Brain microvascular endothelial cell (primary cell): ENCODE results near the gene PXT1.

Experiments used
- DNase-seq: peaks from one replicate; pipeline ENCODE4 v3.0.0-alpha.2; 2020
- H3K27ac ChIP-seq: fragments of 250-450 bp; sonication (Bioruptor Pico); 2 replicates; pipeline ENCODE4 v1.5.1; 2020; ENCODE audit warnings: mild to moderate bottlenecking, moderate library complexity
- H3K27me3 ChIP-seq: fragments of 250-450 bp; sonication (Bioruptor Pico); replicated peaks from 2 replicates; pipeline ENCODE4 v1.5.1; 2020; ENCODE audit warnings: mild to moderate bottlenecking
- H3K36me3 ChIP-seq: fragments of 250-450 bp; sonication (Bioruptor Pico); replicated peaks from 2 replicates; pipeline ENCODE4 v1.5.1; 2020; ENCODE audit warnings: mild to moderate bottlenecking
- H3K4me3 ChIP-seq: 2 replicates; pipeline ENCODE4 v1.5.1; 2011; ENCODE audit warnings: low read depth, mild to moderate bottlenecking, control low read depth, low read length, moderate library complexity
- in situ Hi-C: cut with HindIII; loops from 2 replicates; pipeline ENCODE4 v1.10.0; 2017; ENCODE audit warnings: low sequenced_read_pairs, low pct_ligation_motif_present
- TF ChIP-seq, protein P1 (sequence below): IDR thresholded peaks from 2 replicates; pipeline ENCODE4 v1.5.1; 2011; ENCODE audit warnings: low read depth, mild to moderate bottlenecking, moderate library complexity, low read length, control low read depth, inconsistent platforms; ENCODE audit errors: missing control alignments

The PXT1 gene

DNA sequence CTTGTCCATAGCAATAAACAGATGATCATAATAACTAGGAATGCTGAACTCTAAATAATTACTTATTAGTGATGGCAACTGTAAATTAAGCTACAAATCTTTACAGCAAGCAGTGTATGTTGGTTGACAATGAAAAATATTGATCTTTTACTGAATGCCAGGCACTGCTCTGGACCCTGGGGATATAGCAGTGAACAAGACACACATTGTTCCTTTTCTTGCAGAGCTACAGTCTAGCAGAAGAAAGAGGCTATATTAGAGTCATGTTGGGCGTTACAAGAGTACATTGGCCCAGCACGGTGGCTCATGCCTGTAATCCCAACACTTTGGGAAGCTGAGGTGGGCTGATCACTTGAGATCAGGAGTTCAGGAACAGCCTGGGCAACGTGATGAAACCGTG lies 11.5 kb downstream of the PXT1 start:
- TF ChIP-seq, protein P1, sequence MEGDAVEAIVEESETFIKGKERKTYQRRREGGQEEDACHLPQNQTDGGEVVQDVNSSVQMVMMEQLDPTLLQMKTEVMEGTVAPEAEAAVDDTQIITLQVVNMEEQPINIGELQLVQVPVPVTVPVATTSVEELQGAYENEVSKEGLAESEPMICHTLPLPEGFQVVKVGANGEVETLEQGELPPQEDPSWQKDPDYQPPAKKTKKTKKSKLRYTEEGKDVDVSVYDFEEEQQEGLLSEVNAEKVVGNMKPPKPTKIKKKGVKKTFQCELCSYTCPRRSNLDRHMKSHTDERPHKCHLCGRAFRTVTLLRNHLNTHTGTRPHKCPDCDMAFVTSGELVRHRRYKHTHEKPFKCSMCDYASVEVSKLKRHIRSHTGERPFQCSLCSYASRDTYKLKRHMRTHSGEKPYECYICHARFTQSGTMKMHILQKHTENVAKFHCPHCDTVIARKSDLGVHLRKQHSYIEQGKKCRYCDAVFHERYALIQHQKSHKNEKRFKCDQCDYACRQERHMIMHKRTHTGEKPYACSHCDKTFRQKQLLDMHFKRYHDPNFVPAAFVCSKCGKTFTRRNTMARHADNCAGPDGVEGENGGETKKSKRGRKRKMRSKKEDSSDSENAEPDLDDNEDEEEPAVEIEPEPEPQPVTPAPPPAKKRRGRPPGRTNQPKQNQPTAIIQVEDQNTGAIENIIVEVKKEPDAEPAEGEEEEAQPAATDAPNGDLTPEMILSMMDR = no peak
- H3K27ac ChIP-seq = peak overlapping the region; percentile 84
- no peaks in the 10 kb centered on the region for H3K27me3 ChIP-seq
- no peak overlapping the region for H3K4me3 ChIP-seq
- in situ Hi-C loops = no loop called here
- DNase-seq = no peak
- no peaks in the 10 kb centered on the region for H3K36me3 ChIP-seq

DNA sequence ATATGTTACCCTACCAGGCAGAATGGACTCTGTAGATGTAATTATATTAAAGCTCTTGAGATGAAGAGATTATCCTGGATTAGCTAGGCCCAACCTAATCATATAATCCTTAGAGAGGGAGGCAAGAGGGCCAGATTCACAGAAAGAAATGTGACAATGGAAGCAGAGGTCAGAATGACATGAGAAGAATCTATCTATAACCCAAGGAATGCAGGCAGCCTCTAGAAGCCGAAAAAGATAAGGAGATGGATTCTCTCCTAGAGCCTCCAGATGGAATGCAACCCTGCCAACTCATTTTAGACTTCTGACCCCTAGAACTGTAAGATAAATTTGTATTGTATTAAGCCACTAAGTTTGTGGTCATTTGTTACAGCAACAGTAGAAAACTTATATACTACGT lies 12.3 kb downstream of the PXT1 start:
- Histone ChIP-seq H3K27me3 (no peaks in the 10 kb centered on the region), H3K4me3 (no peak overlapping the region), H3K27ac (peak overlapping the region; percentile 84), H3K36me3 (no peaks in the 10 kb centered on the region)
- TF ChIP-seq, protein P1 = no peak
- in situ Hi-C loops = no loop called here
- peak; percentile 79 for DNase-seq

DNA sequence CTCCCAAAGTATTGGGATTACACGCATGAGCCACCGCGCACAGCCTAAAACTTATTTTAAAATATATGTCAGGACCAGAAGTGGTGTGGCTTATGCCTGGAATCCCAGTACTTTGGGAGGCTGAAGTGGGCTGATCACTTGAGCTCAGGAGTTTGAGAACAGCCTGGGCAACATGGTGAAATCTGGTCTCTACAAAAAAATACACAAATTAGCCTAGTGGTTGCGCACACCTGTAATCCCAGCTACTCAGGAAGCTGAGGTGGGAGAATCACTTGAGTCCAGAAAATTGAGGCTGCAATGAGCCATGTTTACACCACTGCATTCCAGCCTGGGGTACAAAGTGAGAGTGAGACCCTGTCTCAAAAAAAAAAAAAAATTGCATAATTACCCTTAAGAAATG lies 13.7 kb downstream of the PXT1 start:
- no peaks in the 10 kb centered on the region for H3K36me3 ChIP-seq
- in situ Hi-C loops = no loop called here
- no peaks in the 10 kb centered on the region for H3K27me3 ChIP-seq
- H3K27ac ChIP-seq = no peak overlapping the region
- H3K4me3 ChIP-seq = no peak overlapping the region
- TF ChIP-seq, protein P1 = peak; percentile 47
- no peak for DNase-seq

DNA sequence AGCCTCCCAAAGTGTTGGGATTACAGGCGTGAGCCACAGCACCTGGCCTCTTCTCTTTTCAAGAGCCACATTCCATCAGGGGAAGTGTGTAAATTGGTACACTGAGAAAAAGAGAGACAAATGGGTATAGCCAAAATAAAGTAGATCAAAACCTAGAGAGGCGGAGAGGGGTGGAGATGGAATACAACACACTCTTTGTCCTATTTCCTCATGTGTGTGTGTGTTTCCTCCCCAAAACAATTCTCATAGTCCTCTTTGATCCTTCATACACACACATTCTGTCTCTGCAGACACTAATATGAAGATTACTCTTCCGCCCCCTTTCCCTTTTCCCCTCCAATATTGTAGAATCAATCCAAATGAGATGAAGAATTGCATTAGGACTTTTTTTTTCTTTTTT lies 16.0 kb downstream of the PXT1 start:
- DNase-seq = no peak
- in situ Hi-C loops = no loop called here
- no peak overlapping the region for H3K4me3 ChIP-seq
- no peaks in the 10 kb centered on the region for H3K36me3 ChIP-seq
- TF ChIP-seq, protein P1 = no peak
- no peaks in the 10 kb centered on the region for H3K27me3 ChIP-seq
- no peak overlapping the region for H3K27ac ChIP-seq

DNA sequence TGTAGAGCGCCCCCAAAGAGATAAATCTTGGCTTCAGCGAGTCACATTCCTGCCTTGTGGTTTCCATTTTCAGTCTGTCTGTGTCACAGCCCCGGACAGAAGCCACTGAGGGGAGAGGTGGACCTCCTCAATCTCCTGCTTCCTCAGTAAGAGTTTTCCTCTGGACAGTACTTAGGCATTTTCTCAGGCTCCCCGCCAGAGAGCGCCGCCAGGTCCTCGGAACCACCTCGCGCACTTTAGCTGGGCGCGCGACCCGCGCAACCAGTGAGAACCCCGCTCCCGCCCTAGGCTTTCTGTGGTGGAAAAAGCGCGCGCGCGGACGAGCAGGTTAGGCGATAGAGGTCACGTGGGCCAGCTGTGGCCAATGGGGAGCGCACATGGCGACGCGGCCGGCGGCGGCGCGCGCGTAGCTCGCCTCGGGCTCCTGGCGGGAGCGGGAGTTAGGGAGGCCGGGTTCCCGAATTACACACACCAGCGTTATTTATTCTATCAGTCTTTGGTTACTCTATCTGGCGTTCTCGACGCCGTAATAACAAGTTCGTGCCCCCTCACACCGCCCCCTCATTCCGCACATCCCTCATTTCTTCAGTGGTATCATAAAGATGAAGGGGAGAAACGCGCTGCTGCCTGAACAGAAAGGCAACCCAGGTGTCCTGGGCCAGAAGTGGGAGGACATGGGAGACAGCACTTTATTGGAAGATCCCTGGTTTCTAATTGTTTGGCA lies 19.4 kb downstream of the PXT1 start:
- H3K27me3 ChIP-seq = no peaks in the 10 kb centered on the region
- in situ Hi-C loops = no loop called here
- DNase-seq = peak; percentile 98
- peak overlapping the region; percentile 34 for H3K27ac ChIP-seq
- peak overlapping the region; percentile 68 for H3K4me3 ChIP-seq
- TF ChIP-seq, protein P1 = peak; percentile 82
- H3K36me3 ChIP-seq = no peaks in the 10 kb centered on the region

DNA sequence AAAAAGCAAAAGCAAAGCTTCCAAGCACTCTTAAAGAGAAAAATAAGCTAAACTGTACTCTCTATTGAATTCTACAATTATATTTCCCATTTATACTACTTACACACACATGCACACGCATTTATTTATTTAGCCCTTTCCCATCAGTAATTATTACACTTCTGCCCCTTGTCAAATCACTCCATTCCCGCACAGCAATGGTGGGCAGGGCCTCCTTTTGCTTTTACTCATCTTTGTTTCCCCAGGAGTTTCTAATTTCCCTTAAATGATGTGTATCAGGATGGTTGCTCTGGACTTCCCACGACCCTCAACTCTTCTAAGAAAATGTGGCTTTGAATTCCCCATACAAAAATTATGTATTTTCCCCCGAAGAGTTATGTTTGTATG lies 19.9 kb downstream of the PXT1 start:
- TF ChIP-seq, protein P1 = no peak
- H3K27ac ChIP-seq = peak overlapping the region; percentile 34
- no peak for DNase-seq

More for the DNA sequence above, 19.9 kb downstream of the PXT1 start:
- Histone ChIP-seq H3K4me3 (peak overlapping the region; percentile 68), H3K27me3 (no peaks in the 10 kb centered on the region), H3K36me3 (no peaks in the 10 kb centered on the region)
- in situ Hi-C loops = no loop called here
